Astrocyte (in vitro differentiated cells and primary cell): ENCODE results near the gene IP6K2. TPM values are rescaled to one million over a fixed set of nuclear protein-coding genes. Genes with fewer than 3 reads are reported as not detected.

Experiments used
- DNase-seq: peaks from one replicate; pipeline ENCODE4 v3.0.0-alpha.2; 2010; ENCODE audit warnings: low read depth
- FAIRE-seq: peaks from 2 replicates; lab custom pipeline; 2011; peaks lifted over from hg19 to GRCh38; lab: Jason Lieb, UNC
- H2AFZ ChIP-seq: 2 replicates; pipeline ENCODE4 v1.6.0; 2012; ENCODE audit warnings: low read depth, low read length, inconsistent platforms
- H3K27ac ChIP-seq: 2 replicates; pipeline ENCODE4 v1.5.1; 2011; ENCODE audit warnings: low read depth, low read length, inconsistent platforms
- H3K27me3 ChIP-seq: 2 replicates; pipeline ENCODE4 v1.6.0; 2011; ENCODE audit warnings: low read length, inconsistent platforms; ENCODE audit not compliant: insufficient read depth
- H3K36me3 ChIP-seq: 2 replicates; pipeline ENCODE4 v1.5.1; 2011; ENCODE audit warnings: low read length, inconsistent platforms; ENCODE audit not compliant: insufficient read depth
- H3K4me1 ChIP-seq: 2 replicates; pipeline ENCODE4 v1.5.1; 2011; ENCODE audit warnings: low read length, inconsistent platforms; ENCODE audit not compliant: insufficient read depth
- H3K4me2 ChIP-seq: 2 replicates; pipeline ENCODE4 v1.6.0; 2012; ENCODE audit warnings: low read length, inconsistent platforms
- H3K4me3 ChIP-seq: 2 replicates; pipeline ENCODE4 v1.5.1; 2011; ENCODE audit warnings: low read depth, mild to moderate bottlenecking, low read length, inconsistent platforms; ENCODE audit not compliant: insufficient read depth
- H3K79me2 ChIP-seq: 2 replicates; pipeline ENCODE4 v1.6.0; 2012; ENCODE audit warnings: mild to moderate bottlenecking, low read length, inconsistent platforms; ENCODE audit not compliant: insufficient read depth
- H3K9ac ChIP-seq: 2 replicates; pipeline ENCODE4 v1.6.0; 2012; ENCODE audit warnings: mild to moderate bottlenecking, low read length, inconsistent platforms
- H3K9me3 ChIP-seq: 2 replicates; pipeline ENCODE4 v1.5.1; 2012; ENCODE audit warnings: low read depth, mild to moderate bottlenecking, low read length, inconsistent platforms; ENCODE audit not compliant: insufficient read depth
- H4K20me1 ChIP-seq: 2 replicates; pipeline ENCODE4 v1.6.0; 2012; ENCODE audit warnings: low read length, inconsistent platforms; ENCODE audit not compliant: insufficient read depth
- H3K27ac Mint-ChIP-seq: one replicate; pipeline ENCODE4 v1.8.0; 2021; ENCODE audit warnings: mild to moderate bottlenecking, mixed read lengths; ENCODE audit not compliant: unreplicated experiment
- H3K27me3 Mint-ChIP-seq: one replicate; pipeline ENCODE4 v1.8.0; 2021; ENCODE audit warnings: low read depth, mixed read lengths; ENCODE audit not compliant: unreplicated experiment
- H3K36me3 Mint-ChIP-seq: one replicate; pipeline ENCODE4 v1.8.0; 2021; ENCODE audit warnings: low read depth, mixed read lengths; ENCODE audit not compliant: unreplicated experiment
- H3K4me1 Mint-ChIP-seq: one replicate; pipeline ENCODE4 v1.8.0; 2021; ENCODE audit warnings: low read depth, mixed read lengths; ENCODE audit not compliant: unreplicated experiment
- H3K4me3 Mint-ChIP-seq: one replicate; pipeline ENCODE4 v1.8.0; 2021; ENCODE audit warnings: mild to moderate bottlenecking, moderate library complexity, mixed read lengths; ENCODE audit not compliant: unreplicated experiment
- H3K9me3 Mint-ChIP-seq: one replicate; pipeline ENCODE4 v1.8.0; 2021; ENCODE audit warnings: mild to moderate bottlenecking, mixed read lengths; ENCODE audit not compliant: unreplicated experiment
- EZH2 ChIP-seq: IDR thresholded peaks from 2 replicates; pipeline ENCODE4 v1.6.1; 2012; ENCODE audit warnings: mild to moderate bottlenecking, low read length, inconsistent platforms; ENCODE audit not compliant: insufficient read depth
- total RNA-seq: library from RNA; stranded (reverse); gene quantifications from 2 replicates; pipeline ENCODE4 v1.2.1, GENCODE V29; 2021
- TF ChIP-seq, protein P1 (sequence below): IDR thresholded peaks from 2 replicates; pipeline ENCODE4 v1.5.1; 2011; ENCODE audit warnings: low read depth, mild to moderate bottlenecking, inconsistent platforms, low read length, moderate library complexity; ENCODE audit not compliant: insufficient read depth

IP6K2 gene
- total RNA-seq, 1 donor from 2014 or later = 104 TPM

DNA sequence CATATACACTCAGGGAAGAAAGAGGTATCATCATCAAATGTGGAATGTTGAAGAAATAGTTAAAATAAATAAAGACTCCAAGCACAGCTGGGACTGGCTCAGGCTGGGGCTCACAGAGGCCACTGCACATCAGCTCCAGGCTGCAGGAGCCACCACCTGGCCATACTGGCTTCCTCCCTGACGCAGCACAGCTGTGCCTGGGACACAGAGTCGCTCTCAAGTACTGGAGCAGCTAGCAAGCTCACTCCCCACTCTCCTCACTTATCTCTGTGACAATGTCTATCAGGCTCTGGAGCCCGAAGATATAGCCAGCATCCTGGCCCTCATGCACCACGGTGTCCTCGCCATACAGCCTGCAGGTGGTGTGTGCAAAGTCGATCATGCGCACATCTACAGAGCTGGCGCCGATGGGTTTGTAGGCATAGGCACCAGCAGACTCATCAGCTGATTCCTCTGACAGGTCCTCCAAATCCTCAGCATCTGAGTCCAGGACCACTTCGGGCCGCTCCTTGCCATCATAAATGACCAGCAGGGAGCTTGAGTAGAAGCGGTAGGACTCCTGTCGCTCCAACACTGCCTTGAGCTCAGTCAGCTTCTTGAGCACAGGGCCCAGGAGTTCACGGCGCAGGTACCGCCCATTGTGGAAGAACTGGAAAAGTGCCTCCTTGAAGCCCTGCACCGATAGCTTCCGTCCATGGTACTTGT, 28.8 kb downstream of the IP6K2 start:
- no peak for FAIRE-seq

DNA sequence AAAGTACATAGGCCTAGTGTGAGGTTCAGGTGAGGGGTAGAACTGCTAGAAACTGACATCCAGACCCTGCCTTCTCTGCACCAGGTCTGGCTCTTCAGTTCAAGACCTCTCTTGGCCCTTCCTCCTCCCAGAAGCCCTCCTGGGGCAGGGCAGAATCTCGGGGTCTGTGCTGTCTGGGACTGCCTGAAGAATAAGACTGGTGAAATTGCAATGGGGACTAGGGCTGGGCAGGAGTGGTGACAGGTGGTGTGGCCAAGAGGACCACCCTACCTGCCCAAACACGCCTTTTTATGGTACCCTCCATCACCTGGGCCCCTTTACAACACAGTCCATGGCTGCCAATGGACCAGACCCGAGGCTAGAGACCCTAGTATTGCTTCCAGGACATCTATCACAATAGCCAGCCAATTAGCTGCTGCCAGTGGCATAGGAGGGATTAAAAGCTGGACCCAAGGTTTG, 29.8 kb downstream of the IP6K2 start:
- no peaks in the 10 kb centered on the region for H3K27me3 ChIP-seq
- no peaks in the 10 kb centered on the region for H3K9me3 ChIP-seq
- H3K79me2 ChIP-seq = peaks cover 43% of the 10 kb centered on the region
- no peak overlapping the region for H3K4me3 Mint-ChIP-seq
- no peaks in the 10 kb centered on the region for H3K9me3 Mint-ChIP-seq
- H2AFZ ChIP-seq = no peak overlapping the region
- H3K27ac ChIP-seq = no peak overlapping the region
- H3K27me3 Mint-ChIP-seq = no peaks in the 10 kb centered on the region
- H3K27ac Mint-ChIP-seq = no peak overlapping the region
- peaks cover 71% of the 10 kb centered on the region for H4K20me1 ChIP-seq
- no peak for TF ChIP-seq EZH2
- TF ChIP-seq, protein P1, sequence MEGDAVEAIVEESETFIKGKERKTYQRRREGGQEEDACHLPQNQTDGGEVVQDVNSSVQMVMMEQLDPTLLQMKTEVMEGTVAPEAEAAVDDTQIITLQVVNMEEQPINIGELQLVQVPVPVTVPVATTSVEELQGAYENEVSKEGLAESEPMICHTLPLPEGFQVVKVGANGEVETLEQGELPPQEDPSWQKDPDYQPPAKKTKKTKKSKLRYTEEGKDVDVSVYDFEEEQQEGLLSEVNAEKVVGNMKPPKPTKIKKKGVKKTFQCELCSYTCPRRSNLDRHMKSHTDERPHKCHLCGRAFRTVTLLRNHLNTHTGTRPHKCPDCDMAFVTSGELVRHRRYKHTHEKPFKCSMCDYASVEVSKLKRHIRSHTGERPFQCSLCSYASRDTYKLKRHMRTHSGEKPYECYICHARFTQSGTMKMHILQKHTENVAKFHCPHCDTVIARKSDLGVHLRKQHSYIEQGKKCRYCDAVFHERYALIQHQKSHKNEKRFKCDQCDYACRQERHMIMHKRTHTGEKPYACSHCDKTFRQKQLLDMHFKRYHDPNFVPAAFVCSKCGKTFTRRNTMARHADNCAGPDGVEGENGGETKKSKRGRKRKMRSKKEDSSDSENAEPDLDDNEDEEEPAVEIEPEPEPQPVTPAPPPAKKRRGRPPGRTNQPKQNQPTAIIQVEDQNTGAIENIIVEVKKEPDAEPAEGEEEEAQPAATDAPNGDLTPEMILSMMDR = no peak
- H3K4me3 ChIP-seq = no peak overlapping the region
- H3K4me2 ChIP-seq = no peak overlapping the region
- peaks cover 17% of the 10 kb centered on the region for H3K36me3 Mint-ChIP-seq
- DNase-seq (no peak), FAIRE-seq (no peak)
- H3K36me3 ChIP-seq = peaks cover 44% of the 10 kb centered on the region
- no peak overlapping the region for H3K9ac ChIP-seq
- H3K4me1 ChIP-seq = peaks cover 29% of the 10 kb centered on the region
- peaks cover 17% of the 10 kb centered on the region for H3K4me1 Mint-ChIP-seq

More for the DNA sequence above, 28.8 kb downstream of the IP6K2 start:
- H3K27me3 Mint-ChIP-seq = no peaks in the 10 kb centered on the region
- Histone ChIP-seq H3K4me1 (peaks cover 28% of the 10 kb centered on the region), H3K9me3 (no peaks in the 10 kb centered on the region), H4K20me1 (peaks cover 81% of the 10 kb centered on the region), H3K36me3 (peaks cover 53% of the 10 kb centered on the region), H3K27ac (no peak overlapping the region), H3K4me3 (no peak overlapping the region), H3K27me3 (no peaks in the 10 kb centered on the region), H3K9ac (no peak overlapping the region), H3K79me2 (peaks cover 53% of the 10 kb centered on the region), H3K4me2 (no peak overlapping the region), H2AFZ (no peak overlapping the region)
- H3K36me3 Mint-ChIP-seq = peaks cover 19% of the 10 kb centered on the region
- H3K27ac Mint-ChIP-seq = peak overlapping the region; percentile 34
- no peak for TF ChIP-seq EZH2
- TF ChIP-seq, protein P1 = no peak
- H3K4me3 Mint-ChIP-seq = no peak overlapping the region
- no peaks in the 10 kb centered on the region for H3K9me3 Mint-ChIP-seq
- H3K4me1 Mint-ChIP-seq = peaks cover 23% of the 10 kb centered on the region
- no peak for DNase-seq
